Measurements from ENCODE around the gene RBM8A.

RBM8A gene

DNA sequence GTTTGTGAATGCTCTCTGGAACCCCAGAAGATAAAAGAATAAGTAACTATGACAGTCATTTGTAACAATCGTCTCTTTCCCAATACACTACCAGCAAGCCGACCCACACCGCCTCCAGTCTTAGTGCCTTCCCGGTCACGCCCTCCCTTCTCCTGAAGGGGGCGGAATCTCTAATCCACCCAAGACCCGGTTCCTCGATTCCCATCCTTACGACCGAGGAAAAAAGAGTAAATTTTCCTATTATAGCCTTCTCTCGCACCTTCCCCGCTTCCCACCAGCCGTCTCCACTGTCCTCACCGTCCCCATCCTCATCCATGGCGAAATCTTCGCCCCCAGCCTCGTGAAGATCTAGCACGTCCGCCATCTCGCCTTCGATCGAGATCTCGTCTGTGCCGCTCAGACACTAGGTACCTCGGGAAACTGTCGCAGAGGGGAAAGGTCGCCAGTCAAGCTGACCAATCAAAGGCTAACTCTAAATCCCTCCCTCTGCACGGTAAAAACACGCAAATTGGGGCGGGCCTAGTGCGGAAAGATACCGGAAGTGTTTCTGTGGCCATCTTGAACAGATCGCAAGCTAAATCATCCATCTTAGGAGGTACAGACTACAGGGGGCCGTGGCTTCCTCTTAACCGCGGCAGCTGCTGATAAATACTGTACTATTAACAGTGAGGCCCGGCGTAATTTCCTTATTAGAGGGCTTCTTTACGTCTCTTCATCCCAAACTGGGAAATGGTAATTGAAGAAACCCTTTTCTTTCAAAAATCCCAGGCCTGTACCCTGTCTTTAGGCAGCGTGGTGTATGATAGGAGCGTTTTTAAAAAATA lies at the start of gene RBM8A:
TSS of gene RBM8A (minus strand) at position 422 of the 824 bp plus-strand sequence. CDS start at position 364, 58 bp downstream.
- H3K27me3 Mint-ChIP-seq = no peaks in the 10 kb centered on the region
- no peak within 1 kb of the TSS for H3K4me3 Mint-ChIP-seq
- no peaks in the 10 kb centered on the region for H3K9me3 Mint-ChIP-seq
- peaks cover 37% of the 10 kb centered on the region for H3K36me3 Mint-ChIP-seq (ENCODE audit: low read depth)
- no peak within 1 kb of the TSS for H3K27ac Mint-ChIP-seq
- peak; percentile 91 for DNase-seq
- H3K4me1 Mint-ChIP-seq (ENCODE audit: low read depth) = peaks cover 33% of the 10 kb centered on the region

GRCh38 chr1:145977016-145977415 lies 49.7 kb upstream of the RBM8A start:
- DNase-seq = no peak
- H3K4me1 Mint-ChIP-seq (ENCODE audit: low read depth) = peaks cover 26% of the 10 kb centered on the region
- no peak overlapping the region for H3K4me3 Mint-ChIP-seq
- H3K27me3 Mint-ChIP-seq = no peaks in the 10 kb centered on the region
- H3K36me3 Mint-ChIP-seq (ENCODE audit: low read depth) = peaks cover 3% of the 10 kb centered on the region
- H3K9me3 Mint-ChIP-seq = no peaks in the 10 kb centered on the region
- no peak overlapping the region for H3K27ac Mint-ChIP-seq

DNA sequence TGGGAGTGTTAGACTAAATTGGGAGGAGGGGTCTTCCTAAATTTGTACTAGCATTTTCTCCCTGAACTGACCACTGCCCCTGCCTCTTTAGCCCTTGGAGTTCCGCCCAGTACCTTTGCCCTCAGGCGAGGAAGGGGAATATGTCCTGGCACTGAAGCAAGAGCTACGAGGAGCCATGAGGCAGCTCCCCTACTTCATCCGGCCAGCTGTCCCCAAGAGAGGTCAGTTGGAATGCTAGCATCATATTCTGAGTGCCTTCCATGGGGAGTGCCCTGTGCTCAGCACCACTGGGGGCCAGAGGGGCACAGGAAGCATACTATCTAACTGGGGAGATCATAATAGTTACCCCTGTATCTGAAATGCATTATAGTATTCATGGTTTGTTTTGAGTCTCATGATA lies 47.9 kb upstream of the RBM8A start:
- peaks cover 5% of the 10 kb centered on the region for H3K36me3 Mint-ChIP-seq (ENCODE audit: low read depth)
- H3K4me1 Mint-ChIP-seq (ENCODE audit: low read depth) = peaks cover 20% of the 10 kb centered on the region
- no peak overlapping the region for H3K4me3 Mint-ChIP-seq
- no peak for DNase-seq
- H3K27me3 Mint-ChIP-seq = no peaks in the 10 kb centered on the region
- H3K9me3 Mint-ChIP-seq = no peaks in the 10 kb centered on the region
- no peak overlapping the region for H3K27ac Mint-ChIP-seq

DNA sequence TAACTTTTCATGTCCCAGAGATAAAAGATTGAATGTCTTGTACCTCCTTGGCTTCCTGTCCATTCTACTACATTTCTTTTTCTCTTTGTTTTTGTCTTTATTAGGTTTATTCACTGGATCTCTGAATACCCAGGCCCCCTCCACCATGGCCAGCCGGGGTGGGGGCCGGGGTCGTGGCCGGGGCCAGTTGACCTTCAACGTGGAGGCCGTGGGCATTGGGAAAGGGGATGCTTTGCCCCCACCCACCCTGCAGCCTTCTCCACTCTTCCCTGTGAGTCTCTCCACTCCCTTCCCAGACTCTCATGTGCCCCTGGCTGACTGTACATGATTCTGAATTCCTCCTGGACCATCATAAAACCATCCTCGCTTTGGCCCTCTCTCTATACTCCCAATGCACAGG lies 47.4 kb upstream of the RBM8A start:
- Mint-ChIP-seq H3K36me3 (ENCODE audit: low read depth) (peaks cover 5% of the 10 kb centered on the region), H3K27me3 (no peaks in the 10 kb centered on the region), H3K4me1 (ENCODE audit: low read depth) (peaks cover 20% of the 10 kb centered on the region), H3K4me3 (no peak overlapping the region), H3K27ac (no peak overlapping the region), H3K9me3 (no peaks in the 10 kb centered on the region)
- DNase-seq = no peak

- Mint-ChIP-seq H3K4me3 (no peak overlapping the region), H3K27ac (no peak overlapping the region), H3K36me3 (ENCODE audit: low read depth) (peaks cover 8% of the 10 kb centered on the region), H3K4me1 (ENCODE audit: low read depth) (peaks cover 24% of the 10 kb centered on the region), H3K27me3 (no peaks in the 10 kb centered on the region), H3K9me3 (peaks cover under 1% of the 10 kb centered on the region)
- no peak for DNase-seq
Measured at GRCh38 chr1:145972580-145972979, 45.3 kb upstream of the RBM8A start.

GRCh38 chr1:145967288-145967687 lies 40.0 kb upstream of the RBM8A start:
- H3K4me3 Mint-ChIP-seq = no peak overlapping the region
- no peak overlapping the region for H3K27ac Mint-ChIP-seq
- DNase-seq = no peak
- peaks cover 4% of the 10 kb centered on the region for H3K9me3 Mint-ChIP-seq
- H3K27me3 Mint-ChIP-seq = no peaks in the 10 kb centered on the region
- peaks cover 19% of the 10 kb centered on the region for H3K36me3 Mint-ChIP-seq (ENCODE audit: low read depth)
- H3K4me1 Mint-ChIP-seq (ENCODE audit: low read depth) = peaks cover 41% of the 10 kb centered on the region

- Mint-ChIP-seq H3K27me3 (no peaks in the 10 kb centered on the region), H3K4me3 (peak overlapping the region; percentile 96), H3K4me1 (ENCODE audit: low read depth) (peaks cover 56% of the 10 kb centered on the region), H3K27ac (peak overlapping the region; percentile 96), H3K9me3 (peaks cover 4% of the 10 kb centered on the region), H3K36me3 (ENCODE audit: low read depth) (peaks cover 32% of the 10 kb centered on the region)
- no peak for DNase-seq
Measured at GRCh38 chr1:145965119-145965744, 37.9 kb upstream of the RBM8A start.

DNA sequence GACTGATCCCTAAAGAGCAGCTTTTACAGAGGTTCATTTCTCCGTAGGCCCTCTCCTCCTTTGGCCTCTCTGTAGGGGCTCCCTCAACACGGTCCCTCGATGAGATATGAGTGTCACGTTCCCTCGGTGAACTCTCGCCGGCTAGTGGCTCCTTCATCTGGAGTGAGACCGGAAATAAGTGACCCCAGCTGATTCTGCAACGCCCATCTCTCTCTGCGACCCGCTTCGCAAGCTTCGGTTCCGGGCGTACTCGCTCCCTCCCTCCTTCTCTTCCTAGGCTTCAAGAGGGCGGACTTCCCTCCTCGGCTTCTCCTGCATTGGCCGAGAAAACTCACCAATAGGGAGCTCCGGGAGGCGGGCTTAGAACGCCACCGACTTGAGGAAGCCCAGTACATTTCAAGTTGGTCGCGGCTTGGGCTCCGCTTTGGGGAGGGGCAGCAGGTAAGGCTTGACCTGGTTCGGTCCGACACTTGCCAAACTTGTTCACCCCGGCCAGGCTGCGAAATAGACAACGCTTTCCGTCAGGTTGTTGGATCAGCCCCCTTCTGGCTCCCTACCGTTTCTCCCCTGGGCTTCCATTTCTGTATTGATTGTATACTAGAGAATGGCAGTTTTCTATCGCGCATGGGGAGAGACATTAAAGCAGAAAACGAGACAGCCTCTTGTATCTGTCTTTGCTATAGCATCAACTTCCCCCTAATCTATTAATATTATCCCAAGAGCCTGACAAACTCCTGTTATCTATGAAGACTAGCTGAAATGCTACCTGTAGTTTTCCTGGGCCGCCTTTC lies 37.2 kb upstream of the RBM8A start, which contains the start of the genes ANKRD34A and POLR3GL:
TSS of gene ANKRD34A (minus strand) at position 248 of the 791 bp plus-strand sequence. CDS start 2,816 bp downstream, outside the sequence.
TSS of gene POLR3GL (plus strand) at position 363 of the 791 bp plus-strand sequence. CDS start 10,176 bp downstream, outside the sequence.
- peaks cover 4% of the 10 kb centered on the region for H3K9me3 Mint-ChIP-seq
- H3K36me3 Mint-ChIP-seq (ENCODE audit: low read depth) = peaks cover 32% of the 10 kb centered on the region

DNA sequence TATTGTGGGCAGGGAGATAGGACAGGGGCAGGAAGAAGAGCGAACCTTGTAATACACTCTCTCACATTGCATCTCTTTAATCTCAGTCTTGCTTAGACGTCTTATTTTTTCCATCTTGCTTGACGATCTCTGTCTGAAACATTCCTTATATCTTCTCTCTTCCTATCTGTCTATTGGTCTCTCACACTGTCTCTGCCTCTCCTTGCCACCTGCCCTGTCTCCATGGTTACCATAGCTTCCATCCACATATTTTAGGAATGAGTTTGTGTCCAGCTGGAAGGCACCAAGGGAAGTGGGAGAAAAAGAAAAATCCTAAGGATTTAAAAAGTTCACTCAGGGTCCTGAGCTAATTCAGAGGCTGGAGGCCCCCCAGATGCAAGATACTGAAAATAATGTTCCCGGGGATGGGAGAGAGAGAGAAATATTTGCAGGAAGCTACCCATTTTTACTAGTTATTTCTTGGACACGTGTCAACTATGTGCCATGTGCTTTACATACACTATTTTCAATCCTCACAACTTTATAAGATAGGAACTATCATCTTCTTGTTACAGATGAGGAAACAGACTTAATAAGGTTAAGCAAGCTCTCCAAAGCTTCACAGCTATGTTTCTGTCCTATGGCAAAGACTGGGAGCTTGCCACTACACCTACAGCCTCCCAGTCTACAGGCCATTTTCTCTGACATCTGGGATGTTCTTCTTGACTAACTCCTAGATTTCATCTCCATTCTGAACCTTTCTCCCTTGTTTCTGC lies 36.2 kb upstream of the RBM8A start:
- peaks cover 4% of the 10 kb centered on the region for H3K9me3 Mint-ChIP-seq
- peak overlapping the region; percentile 96 for H3K27ac Mint-ChIP-seq
- H3K4me3 Mint-ChIP-seq = peak overlapping the region; percentile 96
- peaks cover 29% of the 10 kb centered on the region for H3K36me3 Mint-ChIP-seq (ENCODE audit: low read depth)
- no peak for DNase-seq
- H3K4me1 Mint-ChIP-seq (ENCODE audit: low read depth) = peaks cover 72% of the 10 kb centered on the region
- H3K27me3 Mint-ChIP-seq = no peaks in the 10 kb centered on the region

More for the DNA sequence above, 37.2 kb upstream of the RBM8A start, which contains the start of the genes ANKRD34A and POLR3GL:
- H3K27me3 Mint-ChIP-seq = no peaks in the 10 kb centered on the region
- peak; percentile 90 for DNase-seq
- H3K27ac Mint-ChIP-seq = peak within 1 kb of the TSS; percentile 96
- H3K4me3 Mint-ChIP-seq = peak within 1 kb of the TSS; percentile 96
- H3K4me1 Mint-ChIP-seq (ENCODE audit: low read depth) = peaks cover 63% of the 10 kb centered on the region

- Mint-ChIP-seq H3K4me3 (peak overlapping the region; percentile 96), H3K27ac (peak overlapping the region; percentile 96), H3K27me3 (no peaks in the 10 kb centered on the region), H3K9me3 (peaks cover 2% of the 10 kb centered on the region), H3K36me3 (ENCODE audit: low read depth) (peaks cover 24% of the 10 kb centered on the region), H3K4me1 (ENCODE audit: low read depth) (peaks cover 73% of the 10 kb centered on the region)
- peak; percentile 73 for DNase-seq
Measured at GRCh38 chr1:145962157-145963102, 35.1 kb upstream of the RBM8A start.

GRCh38 chr1:145961425-145962156 lies 34.3 kb upstream of the RBM8A start:
- H3K27me3 Mint-ChIP-seq = no peaks in the 10 kb centered on the region
- peak; percentile 81 for DNase-seq
- no peaks in the 10 kb centered on the region for H3K9me3 Mint-ChIP-seq
- H3K36me3 Mint-ChIP-seq (ENCODE audit: low read depth) = peaks cover 28% of the 10 kb centered on the region
- peaks cover 72% of the 10 kb centered on the region for H3K4me1 Mint-ChIP-seq (ENCODE audit: low read depth)
- peak overlapping the region; percentile 93 for H3K27ac Mint-ChIP-seq
- H3K4me3 Mint-ChIP-seq = peak overlapping the region; percentile 96

DNA sequence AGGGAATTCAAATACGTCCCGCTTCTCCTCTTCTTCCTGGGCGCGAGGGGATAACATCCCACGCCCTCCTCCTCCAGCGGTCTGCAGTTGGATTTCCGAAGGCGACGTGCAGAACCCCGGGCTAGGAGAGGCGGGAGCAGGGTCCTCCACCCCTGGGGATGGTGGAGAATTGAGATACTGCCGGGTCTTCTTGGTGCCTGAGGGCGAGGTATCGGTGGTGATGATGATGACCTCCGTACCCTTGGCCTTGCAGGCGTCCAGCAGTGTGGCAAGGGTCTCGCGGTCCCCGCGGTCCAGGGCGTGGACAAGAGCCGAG lies 33.8 kb upstream of the RBM8A start:
- peak overlapping the region; percentile 93 for H3K27ac Mint-ChIP-seq

More for the DNA sequence above, 33.8 kb upstream of the RBM8A start:
- Mint-ChIP-seq H3K9me3 (no peaks in the 10 kb centered on the region), H3K4me3 (peak overlapping the region; percentile 96), H3K27me3 (no peaks in the 10 kb centered on the region), H3K36me3 (ENCODE audit: low read depth) (peaks cover 28% of the 10 kb centered on the region), H3K4me1 (ENCODE audit: low read depth) (peaks cover 76% of the 10 kb centered on the region)
- DNase-seq = no peak

Measured in activated T-cell treated with anti-CD3 and anti-CD28 coated beads, Interleukin-2, amount 50 U/mL, for 24 hours (primary cell).